ENCODE data around the gene BOLA3. TPM values are rescaled to one million over a fixed set of nuclear protein-coding genes. Genes with fewer than 3 reads are reported as not detected.
A peak's percentile ranks its signal among the peaks of the same experiment; 100 is the strongest.

The BOLA3 gene
- total RNA-seq, 1 donor from 2014 or later: 18.8 TPM

DNA sequence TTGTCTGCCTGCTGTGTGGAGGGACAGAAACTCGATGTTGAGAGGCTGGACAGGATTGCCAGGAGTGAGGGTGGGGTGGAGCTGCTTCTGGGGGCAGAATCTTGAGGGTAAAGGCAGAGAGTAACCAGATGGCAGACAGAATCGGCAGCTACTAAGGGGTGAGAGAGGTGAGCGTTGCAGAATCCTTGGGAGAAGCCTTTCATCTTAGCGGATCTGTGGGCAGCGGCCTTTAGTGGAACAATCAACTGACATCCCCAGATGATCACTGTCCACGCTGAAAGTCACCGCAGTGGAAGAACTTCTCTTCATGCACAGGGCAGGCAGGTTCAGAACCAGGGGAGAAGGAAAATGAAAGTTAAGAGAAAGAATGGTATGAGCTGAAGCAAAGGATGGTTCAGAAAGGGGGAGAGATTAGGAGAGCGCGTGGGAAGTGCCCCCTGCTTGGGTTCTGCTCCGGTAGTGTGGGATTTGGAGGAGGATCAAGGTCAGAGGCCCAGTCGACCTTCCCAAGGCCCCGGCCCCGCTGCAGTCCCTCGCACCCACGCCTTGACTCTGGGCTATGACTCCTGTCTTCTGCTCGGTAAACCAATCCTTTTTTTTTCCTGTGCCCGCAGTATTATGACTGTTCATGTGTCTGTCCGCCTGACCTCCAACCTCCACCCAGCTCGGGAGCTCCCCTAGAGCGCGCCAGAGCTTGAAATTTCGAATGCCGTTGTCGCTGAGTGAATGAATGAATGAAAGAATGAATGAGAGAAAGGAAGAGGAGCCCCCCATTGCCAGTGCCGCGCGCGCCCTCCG lies 584 bp downstream of the BOLA3 start:
- no peak for TF ChIP-seq CTCF (IDR thresholded peaks at IDR 0.05)
- intact Hi-C loops (cut with micrococcal nuclease): loop anchor here (1.0 kb wide), 7 partner anchors 27 to 323 kb away; partner anchors contain the start of genes DGUOK and TET3
- H3K36me3 Mint-ChIP-seq (ENCODE audit: low read depth): peaks cover 12% of the 10 kb centered on the region
- H3K9me3 Mint-ChIP-seq: no peaks in the 10 kb centered on the region
- DNase-seq (no peak), ATAC-seq (ENCODE audit: low read depth) (peak; percentile 11)
- H3K27ac Mint-ChIP-seq: no peak overlapping the region
- no peaks in the 10 kb centered on the region for H3K27me3 Mint-ChIP-seq
- peaks cover 4% of the 10 kb centered on the region for H3K4me1 Mint-ChIP-seq
- POLR2A ChIA-PET: interaction anchor here (0.6 to 3.8 kb wide), 12 partner anchors 27 to 332 kb away, joined by 3 to 32 read pairs (median 4); partner anchors contain the start of genes DGUOK, MOB1A, MTHFD2 and STAMBP
- CTCF ChIA-PET: interaction anchor here (0.6 to 6.4 kb wide), 11 partner anchors 26 to 514 kb away, joined by 3 to 59 read pairs (median 6); partner anchors contain the start of gene MTHFD2
- H3K4me3 Mint-ChIP-seq: no peak overlapping the region

DNA sequence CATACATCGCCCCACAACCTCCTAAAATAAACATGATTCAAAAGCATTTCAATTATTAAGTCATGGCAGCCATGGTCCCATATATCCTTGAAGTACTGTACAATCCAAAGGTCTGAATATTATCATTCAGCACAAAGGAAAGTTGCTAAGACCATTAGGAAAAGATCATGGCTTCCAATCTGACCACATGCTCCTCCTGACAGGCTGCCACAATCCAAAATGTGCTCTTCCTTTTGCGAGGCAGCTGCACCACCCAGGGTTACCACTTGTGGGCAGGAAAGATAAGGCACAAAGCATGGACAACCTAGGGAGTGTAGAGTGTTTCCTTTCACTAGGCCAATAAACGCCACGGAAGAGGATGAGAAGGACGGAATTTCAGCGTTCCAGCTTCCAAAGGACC lies 5.4 kb downstream of the BOLA3 start:
- DNase-seq (no peak), ATAC-seq (ENCODE audit: low read depth) (no peak)
- H3K4me3 Mint-ChIP-seq: no peak overlapping the region
- ChIA-PET POLR2A (no interaction called here), CTCF (no interaction called here)
- TF ChIP-seq CTCF (IDR thresholded peaks at IDR 0.05): no peak
- H3K36me3 Mint-ChIP-seq (ENCODE audit: low read depth): peaks cover 18% of the 10 kb centered on the region
- H3K27ac Mint-ChIP-seq: no peak overlapping the region
- no peaks in the 10 kb centered on the region for H3K9me3 Mint-ChIP-seq
- intact Hi-C loops (cut with micrococcal nuclease): no loop called here
- H3K27me3 Mint-ChIP-seq: no peaks in the 10 kb centered on the region
- H3K4me1 Mint-ChIP-seq: peaks cover 2% of the 10 kb centered on the region

- ChIA-PET CTCF (interaction anchor here (1.2 kb wide), 1 partner anchor 231 kb away, joined by 3 read pairs; no protein-coding TSS in a partner anchor), POLR2A (no interaction called here)
- no peaks in the 10 kb centered on the region for H3K9me3 Mint-ChIP-seq
- DNase-seq: no peak
- intact Hi-C loops (cut with micrococcal nuclease): no loop called here
- no peak for TF ChIP-seq CTCF (IDR thresholded peaks at IDR 0.05)
- no peaks in the 10 kb centered on the region for H3K27me3 Mint-ChIP-seq
- no peak for ATAC-seq (ENCODE audit: low read depth)
- H3K4me3 Mint-ChIP-seq: no peak overlapping the region
- H3K27ac Mint-ChIP-seq: no peak overlapping the region
- H3K4me1 Mint-ChIP-seq: peaks cover 2% of the 10 kb centered on the region
- peaks cover 30% of the 10 kb centered on the region for H3K36me3 Mint-ChIP-seq (ENCODE audit: low read depth)
Measured at GRCh38 chr2:74138600-74139323, 8.9 kb downstream of the BOLA3 start.

DNA sequence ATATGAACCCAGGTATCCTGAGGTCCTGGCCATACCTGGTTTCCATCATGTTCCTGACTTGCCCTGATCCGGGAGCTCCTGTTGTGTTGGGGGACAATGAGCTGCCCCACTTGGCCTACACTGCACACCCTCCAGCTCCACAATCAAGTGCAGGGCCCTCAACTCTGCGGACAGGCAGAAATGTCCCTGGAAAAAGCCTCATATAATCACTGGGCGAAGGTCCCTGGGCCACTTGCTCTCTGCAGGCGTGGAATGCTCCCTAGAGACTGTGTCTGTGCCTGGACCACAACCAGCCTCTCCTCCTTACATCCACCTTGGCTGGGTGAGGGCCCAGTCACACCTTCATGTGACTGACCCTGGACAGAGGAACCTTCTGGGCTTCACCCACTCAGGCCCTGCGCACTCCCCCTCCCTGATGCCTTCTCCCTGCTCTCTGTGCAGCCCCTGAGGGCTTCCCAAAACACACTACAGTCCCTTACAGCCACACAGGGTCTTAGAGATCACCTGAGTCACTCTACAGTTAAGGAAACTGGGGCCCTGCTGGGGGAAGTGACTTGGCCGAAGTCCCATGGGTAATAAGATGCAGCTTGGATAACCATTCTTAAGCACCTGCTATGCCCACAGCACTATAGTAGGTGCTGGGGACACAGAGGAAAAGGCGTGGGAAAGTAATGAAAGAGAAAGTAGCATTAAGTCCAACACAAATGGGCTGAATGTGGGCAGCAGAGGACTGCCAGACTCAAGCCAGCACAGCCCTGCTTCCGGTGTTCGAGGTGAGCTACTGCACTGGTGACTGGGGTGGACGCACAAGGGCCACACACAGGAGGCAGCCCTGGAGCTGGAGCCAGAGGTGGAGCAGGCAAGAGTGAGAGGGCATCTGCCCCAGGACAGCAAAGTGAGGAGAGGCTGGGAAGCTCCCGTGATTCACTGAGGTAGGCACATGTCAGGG lies 9.8 kb downstream of the BOLA3 start:
- POLR2A ChIA-PET: no interaction called here
- H3K36me3 Mint-ChIP-seq (ENCODE audit: low read depth): peaks cover 36% of the 10 kb centered on the region
- H3K4me1 Mint-ChIP-seq: peaks cover 2% of the 10 kb centered on the region
- H3K9me3 Mint-ChIP-seq: no peaks in the 10 kb centered on the region
- H3K27ac Mint-ChIP-seq: no peak overlapping the region
- ATAC-seq (ENCODE audit: low read depth): no peak
- DNase-seq: no peak
- CTCF ChIA-PET: interaction anchor here (0.6 kb wide), 1 partner anchor 62 kb away, joined by 3 read pairs; no protein-coding TSS in a partner anchor
- intact Hi-C loops (cut with micrococcal nuclease): no loop called here
- H3K27me3 Mint-ChIP-seq: no peaks in the 10 kb centered on the region
- H3K4me3 Mint-ChIP-seq: no peak overlapping the region
- TF ChIP-seq CTCF (IDR thresholded peaks at IDR 0.05): no peak

All from activated B cell treated with CpG ODN at 0.5 μM for 24 hours (primary cell).